BJ (cell line): ENCODE data around the gene TTYH2. TPM values are rescaled to one million over a fixed set of nuclear protein-coding genes. Genes with fewer than 3 reads are reported as not detected.

Source experiments
- CTCF ChIA-PET: fragments of 350-600 bp; formaldehyde crosslinking; extraction: SDS; loops from one replicate; lab custom pipeline; 2021; ENCODE audit warnings: antibody characterized with exemption, inconsistent platforms; lab: Yijun Ruan, JAX
- POLR2A ChIA-PET: fragments of 300-600 bp; sonication (Branson Sonifier 250); formaldehyde crosslinking; extraction: SDS; loops from one replicate; lab custom pipeline; 2021; ENCODE audit warnings: antibody characterized with exemption; lab: Charles Lee
- DNase-seq: peaks from one replicate; pipeline ENCODE4 v3.0.0-alpha.2; 2011; ENCODE audit warnings: low read depth
- H3K27me3 ChIP-seq: 2 replicates; pipeline ENCODE4 v1.6.0; 2011; ENCODE audit warnings: low read length; ENCODE audit not compliant: control insufficient read depth, insufficient read depth
- H3K36me3 ChIP-seq: 2 replicates; pipeline ENCODE4 v1.5.1; 2011; ENCODE audit warnings: low read length; ENCODE audit not compliant: control insufficient read depth, insufficient read depth
- H3K4me3 ChIP-seq: 2 replicates; pipeline ENCODE4 v1.5.1; 2011; ENCODE audit warnings: low read depth, mild to moderate bottlenecking, control low read depth, low read length
- polyA plus RNA-seq: library from polyadenylated mRNA; depleted of rRNA; stranded (reverse); fragments of >200 nt; gene quantifications from 2 replicates; pipeline ENCODE4 v1.2.3, GENCODE V29; 2011
- TF ChIP-seq, protein P1 (sequence below): IDR thresholded peaks from 2 replicates; pipeline ENCODE4 v1.5.1; 2011; ENCODE audit warnings: low read depth, mild to moderate bottlenecking, control low read depth, inconsistent platforms, low read length, moderate library complexity; ENCODE audit not compliant: insufficient read depth

The TTYH2 gene
- polyA plus RNA-seq, 1 experiment: 2.7 TPM

DNA sequence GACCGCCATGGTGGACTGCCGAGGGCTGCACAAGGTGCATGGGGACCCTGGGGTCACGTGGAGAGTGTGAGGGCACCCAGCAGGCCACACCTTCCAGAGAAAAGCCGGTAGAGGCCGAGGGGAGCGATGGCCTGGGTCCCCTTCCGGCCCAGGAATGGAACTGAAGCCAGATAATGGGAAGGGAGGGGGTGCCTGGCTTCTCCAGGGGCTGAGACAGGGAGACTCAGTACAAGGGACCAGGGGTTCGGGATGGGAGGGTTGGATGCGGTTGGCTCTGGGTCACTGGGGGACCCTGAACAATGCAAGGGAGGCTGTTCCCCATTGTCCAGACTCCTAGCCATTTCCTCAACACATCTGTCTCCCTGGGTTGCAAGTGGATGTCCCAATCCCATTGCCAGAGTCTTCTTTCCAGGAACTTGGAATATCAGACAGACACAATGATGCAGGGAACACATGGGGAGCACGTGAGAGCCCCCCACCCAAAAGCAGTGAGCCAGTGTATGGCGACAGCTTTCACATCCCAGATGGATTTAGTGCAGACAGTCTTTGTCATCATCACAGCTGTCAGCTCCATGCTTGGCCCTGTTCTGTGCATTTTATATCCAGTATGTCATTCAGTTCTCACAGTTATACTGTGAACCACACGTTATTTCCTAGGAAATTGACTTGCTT is 37.1 kb downstream of the TTYH2 start:
- ChIA-PET CTCF (no interaction called here), POLR2A (no interaction called here)
- no peak overlapping the region for H3K4me3 ChIP-seq
- no peaks in the 10 kb centered on the region for H3K27me3 ChIP-seq
- no peak for DNase-seq
- H3K36me3 ChIP-seq: no peaks in the 10 kb centered on the region
- TF ChIP-seq, protein P1, sequence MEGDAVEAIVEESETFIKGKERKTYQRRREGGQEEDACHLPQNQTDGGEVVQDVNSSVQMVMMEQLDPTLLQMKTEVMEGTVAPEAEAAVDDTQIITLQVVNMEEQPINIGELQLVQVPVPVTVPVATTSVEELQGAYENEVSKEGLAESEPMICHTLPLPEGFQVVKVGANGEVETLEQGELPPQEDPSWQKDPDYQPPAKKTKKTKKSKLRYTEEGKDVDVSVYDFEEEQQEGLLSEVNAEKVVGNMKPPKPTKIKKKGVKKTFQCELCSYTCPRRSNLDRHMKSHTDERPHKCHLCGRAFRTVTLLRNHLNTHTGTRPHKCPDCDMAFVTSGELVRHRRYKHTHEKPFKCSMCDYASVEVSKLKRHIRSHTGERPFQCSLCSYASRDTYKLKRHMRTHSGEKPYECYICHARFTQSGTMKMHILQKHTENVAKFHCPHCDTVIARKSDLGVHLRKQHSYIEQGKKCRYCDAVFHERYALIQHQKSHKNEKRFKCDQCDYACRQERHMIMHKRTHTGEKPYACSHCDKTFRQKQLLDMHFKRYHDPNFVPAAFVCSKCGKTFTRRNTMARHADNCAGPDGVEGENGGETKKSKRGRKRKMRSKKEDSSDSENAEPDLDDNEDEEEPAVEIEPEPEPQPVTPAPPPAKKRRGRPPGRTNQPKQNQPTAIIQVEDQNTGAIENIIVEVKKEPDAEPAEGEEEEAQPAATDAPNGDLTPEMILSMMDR: no peak

DNA sequence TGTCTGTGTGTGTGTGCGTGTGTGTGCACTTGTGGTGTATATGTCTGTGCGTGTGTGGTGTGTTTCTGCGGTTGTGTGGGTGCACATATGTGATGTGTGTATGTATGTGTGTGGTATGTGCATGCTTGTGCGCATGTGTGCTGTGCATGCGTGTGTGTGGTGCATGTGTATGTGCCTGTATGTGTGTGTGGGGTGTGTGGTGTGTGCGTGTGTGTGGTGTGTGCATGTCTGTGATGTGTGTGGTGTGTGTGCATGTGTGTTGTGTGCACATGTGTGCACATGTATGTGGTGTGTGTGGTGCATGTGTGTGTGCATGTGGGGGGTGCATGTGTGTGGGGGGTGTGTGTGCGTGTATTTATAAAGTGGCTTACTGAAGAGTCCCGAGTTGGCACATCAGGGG is 37.7 kb downstream of the TTYH2 start:
- ChIA-PET POLR2A (no interaction called here), CTCF (no interaction called here)
- no peak for DNase-seq
- Histone ChIP-seq H3K4me3 (no peak overlapping the region), H3K36me3 (no peaks in the 10 kb centered on the region), H3K27me3 (no peaks in the 10 kb centered on the region)
- TF ChIP-seq, protein P1: no peak

DNA sequence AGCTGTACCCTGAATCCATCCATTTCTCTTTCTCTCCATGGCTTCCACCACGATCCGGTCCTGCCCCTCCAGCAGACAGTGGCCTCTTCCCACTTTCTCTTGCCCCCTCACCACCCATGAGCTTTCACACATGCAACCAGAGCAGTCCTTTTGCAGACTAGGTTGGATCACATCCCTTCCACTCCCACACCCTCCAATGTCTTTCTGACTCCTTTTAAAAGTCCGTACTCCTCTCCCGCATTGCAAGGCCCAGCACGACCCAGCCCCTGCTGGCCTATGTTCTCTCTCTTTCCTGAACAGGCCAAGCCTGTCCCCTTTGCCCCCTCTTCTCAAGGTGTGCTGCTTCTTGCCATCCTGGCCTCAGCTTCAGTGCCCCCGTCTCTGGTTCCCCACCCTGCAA is 38.2 kb downstream of the TTYH2 start:
- POLR2A ChIA-PET: no interaction called here
- no peak for DNase-seq
- CTCF ChIA-PET: no interaction called here
- TF ChIP-seq, protein P1: no peak
- H3K4me3 ChIP-seq: no peak overlapping the region
- H3K27me3 ChIP-seq: no peaks in the 10 kb centered on the region
- no peaks in the 10 kb centered on the region for H3K36me3 ChIP-seq

DNA sequence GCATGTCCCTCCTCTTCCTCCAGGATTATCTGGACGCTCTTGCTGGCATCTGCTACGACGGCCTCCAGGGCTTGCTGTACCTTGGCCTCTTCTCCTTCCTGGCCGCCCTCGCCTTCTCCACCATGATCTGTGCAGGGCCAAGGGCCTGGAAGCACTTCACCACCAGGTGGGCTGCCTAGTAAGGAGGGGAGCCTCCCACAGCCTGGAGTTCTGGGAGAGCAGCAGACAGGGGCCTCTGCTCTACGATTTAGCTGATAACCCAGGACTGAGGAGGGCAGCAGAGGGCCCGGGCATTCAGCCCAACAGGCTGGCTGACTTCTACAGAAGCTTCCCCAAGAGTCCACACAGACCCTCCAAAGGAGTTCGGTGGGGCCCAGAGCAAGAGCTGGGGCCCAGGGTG is 38.8 kb downstream of the TTYH2 start:
- no peak for DNase-seq
- Histone ChIP-seq H3K27me3 (no peaks in the 10 kb centered on the region), H3K4me3 (no peak overlapping the region), H3K36me3 (no peaks in the 10 kb centered on the region)
- ChIA-PET CTCF (no interaction called here), POLR2A (no interaction called here)
- TF ChIP-seq, protein P1: no peak

DNA sequence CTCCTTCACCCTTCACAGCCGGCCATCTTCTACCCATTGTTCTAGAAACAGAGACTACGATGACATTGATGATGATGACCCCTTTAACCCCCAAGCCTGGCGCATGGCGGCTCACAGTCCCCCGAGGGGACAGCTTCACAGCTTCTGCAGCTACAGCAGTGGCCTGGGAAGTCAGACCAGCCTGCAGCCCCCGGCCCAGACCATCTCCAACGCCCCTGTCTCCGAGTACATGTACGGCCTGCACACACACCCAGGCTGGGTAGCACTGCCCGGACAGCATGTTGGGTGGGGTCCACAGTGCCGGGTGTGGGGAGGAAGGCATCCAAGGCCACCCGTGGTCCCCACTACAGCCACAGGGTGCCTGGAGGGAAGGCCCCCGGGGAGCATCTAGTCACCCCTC is 39.7 kb downstream of the TTYH2 start:
- CTCF ChIA-PET: no interaction called here
- Histone ChIP-seq H3K27me3 (no peaks in the 10 kb centered on the region), H3K36me3 (no peaks in the 10 kb centered on the region), H3K4me3 (no peak overlapping the region)
- DNase-seq: no peak
- POLR2A ChIA-PET: no interaction called here
- TF ChIP-seq, protein P1: no peak
